Measurements from ENCODE around the gene LDLRAD4.

LDLRAD4 gene

DNA sequence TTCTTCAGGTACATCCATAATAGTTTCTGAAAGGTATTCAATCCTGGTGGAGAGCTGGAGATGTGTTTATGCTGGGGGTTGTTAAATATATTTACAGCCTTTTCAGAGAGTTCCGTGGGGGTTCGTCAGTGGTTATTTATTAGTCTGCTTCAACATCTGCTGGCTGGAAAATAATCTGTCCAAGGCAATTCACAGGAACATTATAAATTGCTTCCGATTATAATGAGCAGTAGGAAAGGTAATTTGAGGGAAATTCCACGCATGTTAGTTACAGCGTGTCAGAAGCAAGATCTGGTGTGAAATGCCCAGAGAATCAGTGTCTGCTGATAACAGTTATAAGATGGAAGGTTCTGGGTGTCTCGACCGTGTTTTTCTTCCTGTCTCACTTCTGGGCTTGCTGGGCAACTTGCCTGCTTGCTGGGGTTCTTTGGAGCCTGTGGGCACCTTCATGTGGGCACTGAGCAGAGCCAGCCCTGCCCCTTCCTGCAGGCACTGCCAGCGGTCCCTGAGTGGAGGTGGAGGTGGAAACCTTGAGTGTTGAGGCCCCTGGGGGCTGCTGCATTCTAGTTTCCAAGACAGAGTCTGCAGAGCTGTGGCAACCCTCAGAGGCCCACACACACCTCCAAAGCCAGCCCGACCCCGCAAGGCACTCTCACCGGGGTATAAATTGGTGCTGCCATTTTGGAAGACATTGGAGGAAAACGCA lies 322.1 kb downstream of the LDLRAD4 start:
- no peak overlapping the region for H3K4me3 ChIP-seq (replicated peaks in 1 of 2; ENCODE audit: low read depth in 2 of 2, low read length in 2 of 2)
- TF ChIP-seq, protein P1, sequence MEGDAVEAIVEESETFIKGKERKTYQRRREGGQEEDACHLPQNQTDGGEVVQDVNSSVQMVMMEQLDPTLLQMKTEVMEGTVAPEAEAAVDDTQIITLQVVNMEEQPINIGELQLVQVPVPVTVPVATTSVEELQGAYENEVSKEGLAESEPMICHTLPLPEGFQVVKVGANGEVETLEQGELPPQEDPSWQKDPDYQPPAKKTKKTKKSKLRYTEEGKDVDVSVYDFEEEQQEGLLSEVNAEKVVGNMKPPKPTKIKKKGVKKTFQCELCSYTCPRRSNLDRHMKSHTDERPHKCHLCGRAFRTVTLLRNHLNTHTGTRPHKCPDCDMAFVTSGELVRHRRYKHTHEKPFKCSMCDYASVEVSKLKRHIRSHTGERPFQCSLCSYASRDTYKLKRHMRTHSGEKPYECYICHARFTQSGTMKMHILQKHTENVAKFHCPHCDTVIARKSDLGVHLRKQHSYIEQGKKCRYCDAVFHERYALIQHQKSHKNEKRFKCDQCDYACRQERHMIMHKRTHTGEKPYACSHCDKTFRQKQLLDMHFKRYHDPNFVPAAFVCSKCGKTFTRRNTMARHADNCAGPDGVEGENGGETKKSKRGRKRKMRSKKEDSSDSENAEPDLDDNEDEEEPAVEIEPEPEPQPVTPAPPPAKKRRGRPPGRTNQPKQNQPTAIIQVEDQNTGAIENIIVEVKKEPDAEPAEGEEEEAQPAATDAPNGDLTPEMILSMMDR (IDR thresholded peaks at IDR 0.05; ENCODE audit: low read depth, low read length), result no peak
- DNase-seq (ENCODE audit: low read depth in 2 of 2), result no peak

DNA sequence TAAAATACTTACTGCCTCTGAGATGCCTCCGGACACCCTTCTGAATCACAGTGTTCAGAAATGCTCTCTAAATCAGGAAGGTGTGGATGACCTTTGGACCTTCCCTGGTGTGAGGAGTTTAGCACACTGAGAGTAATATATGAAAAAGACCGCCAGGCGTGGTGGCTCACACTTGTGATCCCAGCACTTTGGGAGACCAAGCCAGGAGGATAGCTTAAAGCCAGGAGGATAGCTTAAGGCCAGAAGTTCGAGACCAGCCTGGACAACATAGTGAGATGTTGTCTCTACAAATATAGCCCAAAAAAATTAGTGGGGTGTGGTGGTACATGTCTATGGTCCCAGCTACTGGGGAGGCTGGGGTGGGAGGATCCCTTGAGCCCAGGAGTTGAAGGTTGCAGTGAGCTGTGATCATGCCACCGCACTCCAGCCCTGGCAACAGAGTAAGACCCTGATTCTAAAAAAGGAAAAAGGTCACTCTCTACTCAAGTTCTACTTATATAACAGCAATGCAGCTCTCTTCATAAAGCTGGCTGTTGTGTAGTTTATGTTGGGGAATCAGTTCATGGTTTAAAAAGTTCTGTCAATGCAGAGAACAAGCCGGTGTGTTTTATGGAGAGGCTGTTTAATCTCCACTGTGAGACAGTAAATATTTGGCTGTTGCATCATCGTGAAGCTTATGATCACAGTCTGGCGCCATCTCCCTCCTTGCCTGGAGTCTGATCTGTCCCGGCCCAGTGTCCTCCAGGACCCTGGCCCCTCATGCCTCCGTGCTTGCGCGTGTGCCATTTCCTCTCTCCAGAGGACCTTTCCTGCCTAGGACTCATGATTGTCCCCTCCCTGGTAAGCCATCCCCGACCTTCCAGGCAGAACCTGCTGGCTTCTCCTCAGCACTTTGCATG lies 323.3 kb downstream of the LDLRAD4 start:
- no peak overlapping the region for H3K4me3 ChIP-seq (replicated peaks in 1 of 2; ENCODE audit: low read depth in 2 of 2, low read length in 2 of 2)
- no peak for DNase-seq (ENCODE audit: low read depth in 2 of 2)
- TF ChIP-seq, protein P1 (IDR thresholded peaks at IDR 0.05; ENCODE audit: low read depth, low read length), result no peak

DNA sequence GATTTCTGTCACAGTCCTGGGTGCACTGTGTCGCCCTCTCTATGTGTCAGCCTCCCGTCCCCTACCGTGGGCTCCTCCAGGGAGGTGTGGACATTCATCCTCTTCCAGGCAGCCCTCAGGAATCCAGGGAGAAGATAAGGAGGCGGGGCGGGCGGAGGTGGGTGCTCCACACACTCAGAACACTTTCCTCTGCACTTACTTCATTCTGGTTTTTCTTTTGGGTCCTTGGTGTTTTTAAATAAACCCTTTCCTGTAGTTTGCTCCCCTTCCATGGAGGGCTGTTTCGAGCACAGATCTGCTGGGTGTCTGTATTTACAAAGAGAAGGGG lies 323.9 kb downstream of the LDLRAD4 start:
- H3K4me3 ChIP-seq (replicated peaks in 1 of 2; ENCODE audit: low read depth in 2 of 2, low read length in 2 of 2), result no peak overlapping the region
- TF ChIP-seq, protein P1 (IDR thresholded peaks at IDR 0.05; ENCODE audit: low read depth, low read length), result no peak
- no peak for DNase-seq (ENCODE audit: low read depth in 2 of 2)

DNA sequence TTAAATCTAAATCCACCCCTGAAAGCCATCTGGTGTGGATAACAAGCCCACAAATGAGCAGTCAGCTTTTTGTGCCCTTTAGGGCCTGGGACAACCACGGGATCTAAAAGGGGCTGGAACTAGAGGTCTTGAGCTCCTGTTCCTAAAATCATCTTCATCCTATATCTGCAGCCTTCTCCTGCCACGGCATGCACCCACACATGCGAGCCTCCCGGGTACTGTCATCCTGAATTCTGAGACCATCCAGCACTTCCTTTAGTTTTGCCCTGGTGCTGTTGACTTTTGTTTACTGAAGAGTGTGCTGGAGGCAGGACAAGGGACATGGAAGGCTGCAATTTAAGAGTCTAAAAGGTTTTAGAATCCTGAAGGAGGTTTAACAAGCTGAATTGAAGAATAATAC lies 324.6 kb downstream of the LDLRAD4 start:
- no peak overlapping the region for H3K4me3 ChIP-seq (replicated peaks in 1 of 2; ENCODE audit: low read depth in 2 of 2, low read length in 2 of 2)
- TF ChIP-seq, protein P1 (IDR thresholded peaks at IDR 0.05; ENCODE audit: low read depth, low read length), result no peak
- no peak for DNase-seq (ENCODE audit: low read depth in 2 of 2)

DNA sequence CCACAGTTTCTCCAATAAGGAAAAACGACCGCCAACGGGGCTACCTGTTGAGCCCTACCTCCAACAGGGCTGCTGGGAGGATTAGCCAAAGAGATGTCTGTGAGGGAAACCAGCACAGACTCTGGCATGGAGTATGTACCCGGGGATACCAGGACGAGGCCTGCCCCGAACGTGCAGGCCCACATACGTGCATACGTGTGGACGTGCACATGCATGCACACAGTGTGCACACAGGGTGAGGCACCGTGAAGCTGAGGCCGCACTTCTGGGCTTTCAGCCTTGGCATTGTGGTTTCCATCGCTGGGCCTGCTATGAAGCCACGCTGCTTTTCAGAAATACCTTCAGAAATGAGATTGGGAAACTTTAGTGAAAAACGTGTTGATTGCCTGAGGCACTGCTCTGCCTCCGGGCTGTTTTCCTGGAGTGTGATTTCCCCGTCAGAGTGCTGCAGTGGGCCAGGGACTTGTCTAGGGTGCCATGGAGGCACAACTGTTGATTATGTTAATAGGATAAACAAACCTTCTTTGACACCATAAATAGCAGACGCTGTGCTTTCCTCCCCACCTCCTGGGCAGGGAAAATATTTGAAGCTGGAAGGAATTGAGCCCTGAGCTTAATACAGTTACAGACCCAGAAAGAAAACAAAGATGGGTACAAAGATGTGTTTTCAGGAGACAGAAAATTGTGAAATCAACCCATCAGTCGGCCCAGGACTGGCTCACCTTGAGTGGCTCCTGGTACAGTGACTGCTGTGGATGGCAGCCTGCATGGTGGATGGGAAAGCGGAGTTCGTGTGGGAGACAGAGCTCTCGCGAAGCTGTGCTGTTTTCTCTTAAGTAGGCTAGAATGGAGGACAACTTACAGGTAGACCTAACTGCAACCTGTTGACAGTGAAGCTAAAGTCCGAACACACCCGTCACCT lies 325.5 kb downstream of the LDLRAD4 start:
- TF ChIP-seq, protein P1 (IDR thresholded peaks at IDR 0.05; ENCODE audit: low read depth, low read length), result no peak
- DNase-seq (ENCODE audit: low read depth in 2 of 2), result no peak
- no peak overlapping the region for H3K4me3 ChIP-seq (replicated peaks in 1 of 2; ENCODE audit: low read depth in 2 of 2, low read length in 2 of 2)

DNA sequence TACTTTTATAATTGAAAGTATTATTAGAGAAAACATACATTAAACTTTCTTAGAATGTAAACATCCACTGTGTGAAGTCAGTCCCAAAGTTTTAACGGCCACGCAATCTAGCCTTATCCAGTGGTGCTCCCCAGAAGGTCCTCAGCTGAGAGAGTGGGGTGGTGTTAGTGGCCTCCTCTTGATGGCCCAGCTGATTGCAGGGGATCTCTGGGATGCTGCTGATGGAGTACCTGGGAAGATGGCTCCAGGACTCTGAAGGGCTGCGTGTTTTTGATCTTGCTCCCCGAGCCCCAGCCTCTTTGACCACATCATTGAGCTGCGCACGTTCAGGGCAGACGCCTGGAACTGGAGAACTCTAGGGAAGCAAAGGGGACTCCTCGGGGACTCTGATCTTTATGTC lies 326.4 kb downstream of the LDLRAD4 start:
- DNase-seq (ENCODE audit: low read depth in 2 of 2), result no peak
- TF ChIP-seq, protein P1 (IDR thresholded peaks at IDR 0.05; ENCODE audit: low read depth, low read length), result no peak
- no peak overlapping the region for H3K4me3 ChIP-seq (replicated peaks in 1 of 2; ENCODE audit: low read depth in 2 of 2, low read length in 2 of 2)
